T-helper 1 cell treated with Interleukin-12 subunit alpha and Interleukin-12 subunit beta and Interleukin-4 antibody, amounts not matched to agents 30 ng/mL and 1 ng/mL, for 36 hours (primary cell): Measurements from ENCODE around the gene BTBD9. TPM values are rescaled to one million over a fixed set of nuclear protein-coding genes. Genes with fewer than 3 reads are reported as not detected.
"Not testable (repeated sequence)": the region's sequence is repeated elsewhere in the genome, so short reads cannot be mapped to it uniquely, and the experiment has no call there.

Experiments
- intact Hi-C: fragments of 100-400 bp; cut with micrococcal nuclease; formaldehyde crosslinking; loops from one replicate; pipeline ENCODE4 v1.15.1; 2024
- total RNA-seq: library from RNA; stranded (reverse); gene quantifications from 2 replicates; pipeline ENCODE4 v1.2.3, GENCODE V29; 2022

The BTBD9 gene
- total RNA-seq, 1 donor from 2014 or later = 21.7 TPM

- intact Hi-C loops = no loop called here
Measured at GRCh38 chr6:38141085-38141484, 498.6 kb downstream of the BTBD9 start.

GRCh38 chr6:38138374-38138773, 501.4 kb downstream of the BTBD9 start:
- intact Hi-C loops = no loop called here

- intact Hi-C loops = no loop called here
Measured at GRCh38 chr6:38137608-38138265, 502.0 kb downstream of the BTBD9 start.

- intact Hi-C loops = no loop called here
Measured at GRCh38 chr6:38136547-38136946, 503.2 kb downstream of the BTBD9 start.

- intact Hi-C loops = no loop called here
Measured at GRCh38 chr6:38134704-38135088, 505.0 kb downstream of the BTBD9 start.

GRCh38 chr6:38133932-38134703, 505.6 kb downstream of the BTBD9 start:
- intact Hi-C loops = no loop called here

GRCh38 chr6:38131527-38131965, 508.2 kb downstream of the BTBD9 start:
- intact Hi-C loops = no loop called here

- intact Hi-C loops = no loop called here
Measured at GRCh38 chr6:38127284-38127683, 512.4 kb downstream of the BTBD9 start.

GRCh38 chr6:38124224-38124926, 515.4 kb downstream of the BTBD9 start:
- intact Hi-C loops = not testable (repeated sequence)

- intact Hi-C loops = no loop called here
Measured at GRCh38 chr6:38119516-38119915, 520.2 kb downstream of the BTBD9 start.

- intact Hi-C loops = no loop called here
Measured at GRCh38 chr6:38118791-38119365, 520.9 kb downstream of the BTBD9 start.

Other genes starting within 250 kb of the BTBD9 start
- 104 and 106 TPM in 2 replicates for gene GLO1, start 63.2 kb upstream of the BTBD9 start, total RNA-seq
- 0.12 and 0.41 TPM in 2 replicates for gene DNAH8, start 75.4 kb upstream of the BTBD9 start, total RNA-seq